GM23338 (cell line): ENCODE results near the gene BNC2. TPM values are rescaled to one million over a fixed set of nuclear protein-coding genes. Genes with fewer than 3 reads are reported as not detected.

Experiments used
- ATAC-seq: fragments of 200-7000 bp; cut with Tn5 transposase; 3 replicates; pipeline ENCODE4 v1.9.1; 2020
- DNase-seq: peaks from one replicate; pipeline ENCODE4 v3.0.0-alpha.2; 2015; ENCODE audit warnings: low spot score
- H2AFZ ChIP-seq: fragments of 200-600 bp; sonication (generic); 2 replicates; pipeline ENCODE4 v1.8.0; 2016; ENCODE audit warnings: antibody characterized with exemption, mild to moderate bottlenecking, moderate library complexity
- H3F3A ChIP-seq: fragments of 200-600 bp; sonication (generic); replicated peaks from 2 replicates; pipeline ENCODE4 v1.8.0; 2017; ENCODE audit warnings: antibody characterized with exemption, mixed run types, low read depth
- H3K27ac ChIP-seq: fragments of 200-600 bp; sonication (generic); 2 replicates; pipeline ENCODE4 v1.6.1; 2016; ENCODE audit warnings: low read depth
- H3K27me3 ChIP-seq: fragments of 200-600 bp; sonication (generic); 2 replicates; pipeline ENCODE4 v1.8.0; 2016; ENCODE audit warnings: mild to moderate bottlenecking, mixed run types, moderate library complexity; ENCODE audit not compliant: insufficient read depth
- H3K36me3 ChIP-seq: fragments of 200-600 bp; sonication (generic); 2 replicates; pipeline ENCODE4 v1.8.0; 2016; ENCODE audit warnings: mild to moderate bottlenecking; ENCODE audit not compliant: insufficient read depth
- H3K4me1 ChIP-seq: fragments of 200-600 bp; sonication (generic); 2 replicates; pipeline ENCODE4 v1.8.0; 2016; ENCODE audit warnings: mild to moderate bottlenecking, moderate library complexity; ENCODE audit not compliant: insufficient read depth
- H3K4me2 ChIP-seq: fragments of 200-600 bp; sonication (generic); 2 replicates; pipeline ENCODE4 v1.7.1; 2017; ENCODE audit warnings: mixed run types
- H3K4me3 ChIP-seq: fragments of 200-600 bp; sonication (generic); 2 replicates; pipeline ENCODE4 v1.6.1; 2016; ENCODE audit warnings: mixed run types
- H3K79me2 ChIP-seq: fragments of 200-600 bp; sonication (generic); replicated peaks from 2 replicates; pipeline ENCODE4 v1.8.0; 2017; ENCODE audit warnings: mild to moderate bottlenecking; ENCODE audit not compliant: insufficient read depth
- H3K9me2 ChIP-seq: fragments of 200-600 bp; sonication (generic); 2 replicates; pipeline ENCODE4 v1.8.0; 2017; ENCODE audit not compliant: insufficient read depth
- H4K20me1 ChIP-seq: fragments of 200-600 bp; sonication (generic); replicated peaks from 2 replicates; pipeline ENCODE4 v1.8.0; 2017; ENCODE audit warnings: mild to moderate bottlenecking; ENCODE audit not compliant: insufficient read depth
- H3K27ac Mint-ChIP-seq: 2 replicates; pipeline ENCODE4 v1.8.0; 2020; ENCODE audit warnings: inconsistent platforms, mild to moderate bottlenecking, moderate library complexity, mixed read lengths
- H3K27me3 Mint-ChIP-seq: 3 replicates; pipeline ENCODE4 v1.8.0; 2022; ENCODE audit warnings: low read depth, mild to moderate bottlenecking, moderate library complexity, mixed read lengths, inconsistent platforms; ENCODE audit not compliant: insufficient read depth, poor library complexity
- H3K36me3 Mint-ChIP-seq: 3 replicates; pipeline ENCODE4 v1.8.0; 2021; ENCODE audit warnings: low read depth, mild to moderate bottlenecking, inconsistent platforms, moderate library complexity, mixed read lengths
- H3K4me1 Mint-ChIP-seq: 3 replicates; pipeline ENCODE4 v1.8.0; 2020; ENCODE audit warnings: mild to moderate bottlenecking, inconsistent platforms, mixed read lengths
- H3K4me3 Mint-ChIP-seq: 3 replicates; pipeline ENCODE4 v1.8.0; 2021; ENCODE audit warnings: moderate library complexity, mild to moderate bottlenecking, inconsistent platforms, mixed read lengths
- H3K9me3 Mint-ChIP-seq: 3 replicates; pipeline ENCODE4 v1.8.0; 2020; ENCODE audit warnings: moderate library complexity, mild to moderate bottlenecking, inconsistent platforms, mixed read lengths
- CTCF ChIP-seq, 2 experiments: fragments of 200-600 bp in 1 of 2; sonication (generic) in 1 of 2; conservative IDR thresholded peaks; 2 replicates each; pipeline versions ENCODE4 v1.5.1 to v1.6.1; 2016 to 2017; ENCODE audit warnings: antibody characterized with exemption in 2 of 2, low read depth in 2 of 2, mild to moderate bottlenecking in 2 of 2, moderate library complexity in 1 of 2
- EZH2 ChIP-seq: fragments of 200-600 bp; sonication (generic); IDR thresholded peaks from one replicate; pipeline ENCODE4 v1.8.0; 2017; ENCODE audit warnings: antibody characterized with exemption, mild to moderate bottlenecking, low read depth; ENCODE audit not compliant: unreplicated experiment
- JUNB ChIP-seq: IDR thresholded peaks from one replicate; pipeline ENCODE4 v1.6.1; 2016; ENCODE audit warnings: antibody characterized with exemption; ENCODE audit not compliant: unreplicated experiment
- ZNF331 ChIP-seq: fragments of 250-450 bp; sonication (Bioruptor Pico); IDR thresholded peaks from 2 replicates; pipeline ENCODE4 v1.5.0; 2020; ENCODE audit warnings: low read depth, mild to moderate bottlenecking, moderate library complexity
- ZNF462 ChIP-seq: fragments of 250-450 bp; sonication (Bioruptor Pico); IDR thresholded peaks from 2 replicates; pipeline ENCODE4 v1.5.0; 2020; ENCODE audit warnings: mild to moderate bottlenecking, moderate library complexity
- polyA plus RNA-seq: library from polyadenylated mRNA; unstranded; fragments of >200 nt; fragmentation: Nextera tagmentation; extraction: Ambion mirVana; gene quantifications from 2 replicates; pipeline ENCODE4 v1.2.1, GENCODE V29; 2016
- total RNA-seq: library from RNA; depleted of rRNA; stranded (reverse); fragments of >200 nt; shearing (Covaris generic); gene quantifications from 2 replicates; pipeline ENCODE4 v1.2.3, GENCODE V29; 2014

Gene BNC2
- total and polyA plus RNA-seq, 2 experiments from 2014 or later = 12.7 to 13.2 TPM

- TF ChIP-seq ZNF462 (CRISPR knock-in tag) (no peak), ZNF331 (CRISPR knock-in tag) (no peak), CTCF (conservative IDR thresholded peaks at IDR 0.05; ENCODE audit: low read depth in 2 of 2) (no peak), JUNB (no peak)
These were observed 360.0 kb downstream of the BNC2 start (continued) for GRCh38 chr9:16510482-16510881.

GRCh38 chr9:16509997-16510396 lies 360.5 kb downstream of the BNC2 start:
- peaks cover 42% of the 10 kb centered on the region for H3K4me1 Mint-ChIP-seq
- no peaks in the 10 kb centered on the region for H4K20me1 ChIP-seq
- TF ChIP-seq ZNF462 (CRISPR knock-in tag) = no peak
- TF ChIP-seq EZH2 = no peak

More at GRCh38 chr9:16509997-16510396, 360.5 kb downstream of the BNC2 start:
- Histone ChIP-seq H2AFZ (no peak overlapping the region), H3K4me1 (peaks cover 20% of the 10 kb centered on the region), H3K4me2 (peak overlapping the region; percentile 6; the same call in 1 of the 2 replicates), H3K27ac (peak overlapping the region; percentile 2; the same call in 1 of the 2 replicates), H3F3A (peaks cover 2% of the 10 kb centered on the region; the same call in 1 of the 2 replicates), H3K36me3 (no peaks in the 10 kb centered on the region), H3K4me3 (no peak overlapping the region), H3K27me3 (no peaks in the 10 kb centered on the region), H3K9me2 (no peaks in the 10 kb centered on the region), H3K79me2 (no peaks in the 10 kb centered on the region)
- no peaks in the 10 kb centered on the region for H3K9me3 Mint-ChIP-seq
- H3K36me3 Mint-ChIP-seq = peaks cover 4% of the 10 kb centered on the region; the same call in 1 of the 3 replicates
- ATAC-seq (no peak), DNase-seq (no peak)
- no peak overlapping the region for H3K27ac Mint-ChIP-seq
- H3K27me3 Mint-ChIP-seq = no peaks in the 10 kb centered on the region
- H3K4me3 Mint-ChIP-seq = no peak overlapping the region
